Fibroblast of skin of left biceps (primary cell): ENCODE results near the gene LPO.

Source experiments
- DNase-seq, 2 experiments: peaks; one replicate each; pipeline ENCODE4 v3.0.0-alpha.2; 2013; ENCODE audit warnings: low read depth in 2 of 2

LPO gene

GRCh38 chr17:58262149-58262548 is 23.8 kb downstream of the LPO start:
- no peak for DNase-seq

- no peak for DNase-seq
These were observed 25.4 kb downstream of the LPO start for GRCh38 chr17:58263773-58264172.

- no peak for DNase-seq
These were observed 26.2 kb downstream of the LPO start for GRCh38 chr17:58264407-58265103.

GRCh38 chr17:58265271-58265670 is 26.9 kb downstream of the LPO start:
- no peak for DNase-seq

- DNase-seq = no peak
These were observed 27.8 kb downstream of the LPO start for GRCh38 chr17:58265902-58266875.

- no peak for DNase-seq
These were observed 29.3 kb downstream of the LPO start for GRCh38 chr17:58267347-58268324.

GRCh38 chr17:58268326-58268725 is 29.9 kb downstream of the LPO start:
- no peak for DNase-seq

GRCh38 chr17:58268774-58269556 is 30.6 kb downstream of the LPO start:
- DNase-seq = no peak

GRCh38 chr17:58269557-58270291 is 31.3 kb downstream of the LPO start:
- DNase-seq = no peak

- DNase-seq = no peak
These were observed 32.3 kb downstream of the LPO start for GRCh38 chr17:58270476-58271215.

- no peak for DNase-seq
These were observed 33.0 kb downstream of the LPO start for GRCh38 chr17:58271216-58271931.

- DNase-seq = no peak
These were observed 34.2 kb downstream of the LPO start for GRCh38 chr17:58272367-58273280.

- DNase-seq = no peak
These were observed 35.2 kb downstream of the LPO start for GRCh38 chr17:58273453-58274104.

- no peak for DNase-seq
These were observed 37.0 kb downstream of the LPO start for GRCh38 chr17:58275417-58275816.

GRCh38 chr17:58276423-58276822 is 38.0 kb downstream of the LPO start:
- no peak for DNase-seq

- DNase-seq = no peak
These were observed 38.9 kb downstream of the LPO start for GRCh38 chr17:58277107-58277801.
